ENCODE results near the gene CFTR. TPM values are rescaled to one million over a fixed set of nuclear protein-coding genes. Genes with fewer than 3 reads are reported as not detected.

Gene CFTR
- total and polyA plus RNA-seq, 9 of the 15 experiments (the other 6 are each of a cell fraction or from before 2014, with no cell fraction given) = 0.20 TPM; not detected in 8

DNA sequence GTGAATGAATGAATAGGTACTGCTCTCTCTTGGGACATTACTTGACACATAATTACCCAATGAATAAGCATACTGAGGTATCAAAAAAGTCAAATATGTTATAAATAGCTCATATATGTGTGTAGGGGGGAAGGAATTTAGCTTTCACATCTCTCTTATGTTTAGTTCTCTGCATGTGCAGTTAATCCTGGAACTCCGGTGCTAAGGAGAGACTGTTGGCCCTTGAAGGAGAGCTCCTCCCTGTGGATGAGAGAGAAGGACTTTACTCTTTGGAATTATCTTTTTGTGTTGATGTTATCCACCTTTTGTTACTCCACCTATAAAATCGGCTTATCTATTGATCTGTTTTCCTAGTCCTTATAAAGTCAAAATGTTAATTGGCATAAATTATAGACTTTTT lies 1.2 kb downstream of the CFTR start:
- H3K27ac ChIP-seq (ENCODE audit: extremely low read depth, low read depth, low read length) = no peak overlapping the region
- 0% methylated on average over 2 of the region's 2 CpGs for WGBS (ENCODE audit: insufficient coverage, low coverage, missing lambda C conversion rate)
- H3K4me1 ChIP-seq (replicated peaks in 1 of 2; ENCODE audit: control insufficient read depth in 2 of 2, insufficient read depth in 2 of 2, low read length in 2 of 2) = no peaks in the 10 kb centered on the region
- H3K4me3 ChIP-seq = no peak overlapping the region
- no peaks in the 10 kb centered on the region for H3K79me2 ChIP-seq (ENCODE audit: control insufficient read depth, insufficient read depth, low read length)
- ATAC-seq (no peak), DNase-seq (ENCODE audit: extremely low read depth in 1 of 4, low spot score in 3 of 4) (peak in 1 of 4 experiments; percentile 5), FAIRE-seq (peak; percentile 35)
- BruUV-seq (replicated peaks) = no TSS peak
- POLR2A ChIA-PET = no interaction called here
- no peak overlapping the region for H3K4me2 ChIP-seq (ENCODE audit: insufficient read depth, low read length)
- no peaks in the 10 kb centered on the region for H4K20me1 ChIP-seq (replicated peaks; ENCODE audit: control insufficient read depth, insufficient read depth, low read length)
- H3K9me1 ChIP-seq (ENCODE audit: control insufficient read depth, insufficient read depth, low read length) = no peaks in the 10 kb centered on the region
- intact Hi-C loops (cut with micrococcal nuclease) (no loop called here), in situ Hi-C loops (cut with MboI) (no loop called here)
- H3K36me3 ChIP-seq (ENCODE audit: control insufficient read depth, insufficient read depth, low read length) = no peaks in the 10 kb centered on the region
- TF ChIP-seq TCF3 (CRISPR knock-in tag; IDR thresholded peaks at IDR 0.05) (no peak), C11orf30 (IDR thresholded peaks at IDR 0.05; ENCODE audit: low read depth) (no peak), PURB (CRISPR knock-in tag; IDR thresholded peaks at IDR 0.05; ENCODE audit: low read depth) (no peak), SMAD1 (IDR thresholded peaks at IDR 0.05; ENCODE audit: low read depth, low read length, partially characterized antibody) (no peak), HCFC1 (IDR thresholded peaks at IDR 0.05; ENCODE audit: low read depth, low read length) (no peak), TARDBP (IDR thresholded peaks at IDR 0.05) (no peak), NR2C2 (CRISPR knock-in tag; IDR thresholded peaks at IDR 0.05) (no peak), NR2C2 (tag; IDR thresholded peaks at IDR 0.05) (no peak), HNRNPLL (IDR thresholded peaks at IDR 0.05; ENCODE audit: low read depth, low read length, poor library complexity, severe bottlenecking) (no peak), SAFB (IDR thresholded peaks at IDR 0.05; ENCODE audit: borderline replicate concordance, low read depth, low read length) (no peak)
- TF ChIP-seq, protein P1, sequence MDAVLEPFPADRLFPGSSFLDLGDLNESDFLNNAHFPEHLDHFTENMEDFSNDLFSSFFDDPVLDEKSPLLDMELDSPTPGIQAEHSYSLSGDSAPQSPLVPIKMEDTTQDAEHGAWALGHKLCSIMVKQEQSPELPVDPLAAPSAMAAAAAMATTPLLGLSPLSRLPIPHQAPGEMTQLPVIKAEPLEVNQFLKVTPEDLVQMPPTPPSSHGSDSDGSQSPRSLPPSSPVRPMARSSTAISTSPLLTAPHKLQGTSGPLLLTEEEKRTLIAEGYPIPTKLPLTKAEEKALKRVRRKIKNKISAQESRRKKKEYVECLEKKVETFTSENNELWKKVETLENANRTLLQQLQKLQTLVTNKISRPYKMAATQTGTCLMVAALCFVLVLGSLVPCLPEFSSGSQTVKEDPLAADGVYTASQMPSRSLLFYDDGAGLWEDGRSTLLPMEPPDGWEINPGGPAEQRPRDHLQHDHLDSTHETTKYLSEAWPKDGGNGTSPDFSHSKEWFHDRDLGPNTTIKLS (IDR thresholded peaks at IDR 0.05; ENCODE audit: borderline replicate concordance, low read depth) = no peak
- CTCF ChIA-PET (ENCODE audit: low intra/inter-chr PET ratio) = no interaction called here
- no peak overlapping the region for H3K9ac ChIP-seq (ENCODE audit: insufficient read depth in 1 of 2, low read depth in 2 of 2, low read length in 2 of 2)
- no peaks in the 10 kb centered on the region for H3K9me3 ChIP-seq (replicated peaks; ENCODE audit: control insufficient read depth, insufficient read depth, low read depth, low read length)
- H2AFZ ChIP-seq (ENCODE audit: low read depth, low read length) = no peak overlapping the region
- H3K27me3 ChIP-seq (ENCODE audit: control insufficient read depth in 2 of 2, insufficient read depth in 2 of 2, low read length in 2 of 2) = peaks cover 11 to 12% of the 10 kb centered on the region in 2 experiments; a peak in 2 of 5 replicates
